Thoracic aorta (tissue), 2 donors: ENCODE measurements around the gene TMEM42. TPM values are rescaled to one million over a fixed set of nuclear protein-coding genes. Genes with fewer than 3 reads are reported as not detected.

Source experiments
- ATAC-seq: fragments of 150-250 bp; one replicate; pipeline ENCODE4 v1.8.0; 2017; ENCODE audit warnings: low read depth; ENCODE audit not compliant: insufficient number of reproducible peaks, low FRiP score
- DNase-seq: peaks from one replicate; pipeline ENCODE4 v3.0.0-alpha.2; 2020; ENCODE audit warnings: low spot score
- H3K27ac ChIP-seq, 2 donors: fragments of 200-600 bp; sonication (generic); 1 replicate in 1 of 2; 2 replicates in 1 of 2; pipeline ENCODE4 v1.5.1; 2016; ENCODE audit warnings: mild to moderate bottlenecking in 2 of 2, moderate library complexity in 2 of 2
- H3K27me3 ChIP-seq: fragments of 200-600 bp; sonication (generic); replicated peaks from 2 replicates; pipeline ENCODE4 v1.6.0; 2016; ENCODE audit warnings: mild to moderate bottlenecking; ENCODE audit not compliant: insufficient read depth
- H3K36me3 ChIP-seq: fragments of 200-600 bp; sonication (generic); one replicate; pipeline ENCODE4 v1.5.1; 2016
- H3K4me1 ChIP-seq, 2 donors: fragments of 200-600 bp; sonication (generic); 1 replicate in 1 of 2; 2 replicates in 1 of 2; pipeline versions ENCODE4 v1.5.1 to v1.6.0; 2016; ENCODE audit warnings: low read depth in 2 of 2, mild to moderate bottlenecking in 1 of 2; ENCODE audit not compliant: control insufficient read depth in 1 of 2
- H3K4me3 ChIP-seq: fragments of 200-600 bp; sonication (generic); 2 replicates; pipeline ENCODE4 v1.5.1; 2016; ENCODE audit warnings: mild to moderate bottlenecking
- H3K9me3 ChIP-seq: fragments of 200-600 bp; sonication (generic); 2 replicates; pipeline ENCODE4 v1.5.1; 2016
- CTCF ChIP-seq: fragments of 200-600 bp; sonication (generic); IDR thresholded peaks from one replicate; pipeline ENCODE4 v1.5.1; 2019; ENCODE audit warnings: antibody characterized with exemption
- total RNA-seq, 2 donors: library from RNA; depleted of rRNA; stranded (reverse); fragments of >200 nt; gene quantifications; one replicate each; pipeline versions ENCODE4 v1.1.0 to v1.2.3, GENCODE V29; 2016

TMEM42 gene
- total RNA-seq, 2 donors from 2014 or later = 3.0 to 22.7 TPM

GRCh38 chr3:44902628-44903027 is 40.9 kb downstream of the TMEM42 start:
- no peaks in the 10 kb centered on the region for H3K27me3 ChIP-seq
- H3K4me1 ChIP-seq = no peaks in the 10 kb centered on the region
- ATAC-seq (no peak), DNase-seq (no peak)
- H3K36me3 ChIP-seq = no peaks in the 10 kb centered on the region
- H3K4me3 ChIP-seq = no peak overlapping the region
- H3K27ac ChIP-seq = no peak overlapping the region
- H3K9me3 ChIP-seq = no peaks in the 10 kb centered on the region
- TF ChIP-seq CTCF = no peak

- Histone ChIP-seq H3K4me1 (no peaks in the 10 kb centered on the region), H3K27me3 (no peaks in the 10 kb centered on the region), H3K4me3 (no peak overlapping the region), H3K27ac (no peak overlapping the region), H3K36me3 (no peaks in the 10 kb centered on the region), H3K9me3 (no peaks in the 10 kb centered on the region)
- TF ChIP-seq CTCF = no peak
- ATAC-seq (no peak), DNase-seq (no peak)
These were observed 41.6 kb downstream of the TMEM42 start for GRCh38 chr3:44903314-44903713.

GRCh38 chr3:44903751-44904150 is 42.0 kb downstream of the TMEM42 start:
- no peak for TF ChIP-seq CTCF
- Histone ChIP-seq H3K9me3 (no peaks in the 10 kb centered on the region), H3K36me3 (no peaks in the 10 kb centered on the region), H3K4me3 (no peak overlapping the region), H3K4me1 (no peaks in the 10 kb centered on the region), H3K27ac (no peak overlapping the region), H3K27me3 (no peaks in the 10 kb centered on the region)
- DNase-seq = no peak
- no peak for ATAC-seq

GRCh38 chr3:44905446-44906157 is 43.9 kb downstream of the TMEM42 start:
- H3K9me3 ChIP-seq = no peaks in the 10 kb centered on the region

GRCh38 chr3:44906997-44907396 is 45.3 kb downstream of the TMEM42 start:
- TF ChIP-seq CTCF = no peak
- ATAC-seq (no peak), DNase-seq (no peak)
- H3K4me1 ChIP-seq = no peaks in the 10 kb centered on the region
- H3K9me3 ChIP-seq = no peaks in the 10 kb centered on the region
- no peak overlapping the region for H3K4me3 ChIP-seq
- H3K27ac ChIP-seq = no peak overlapping the region
- H3K36me3 ChIP-seq = no peaks in the 10 kb centered on the region
- no peaks in the 10 kb centered on the region for H3K27me3 ChIP-seq

More at GRCh38 chr3:44905446-44906157, 43.9 kb downstream of the TMEM42 start:
- no peaks in the 10 kb centered on the region for H3K4me1 ChIP-seq
- H3K27me3 ChIP-seq = no peaks in the 10 kb centered on the region
- no peak for DNase-seq
- H3K27ac ChIP-seq = no peak overlapping the region
- H3K36me3 ChIP-seq = no peaks in the 10 kb centered on the region
- no peak overlapping the region for H3K4me3 ChIP-seq
- no peak for TF ChIP-seq CTCF
- no peak for ATAC-seq
